Suppressor macrophage treated with lipopolysaccharide for 4 hours (primary cell): ENCODE results near the gene TACR1.
A peak's percentile ranks its signal among the peaks of the same experiment; 100 is the strongest.

Source experiments
- DNase-seq: peaks from one replicate; pipeline ENCODE4 v3.0.0-alpha.2; 2020

TACR1 gene

DNA sequence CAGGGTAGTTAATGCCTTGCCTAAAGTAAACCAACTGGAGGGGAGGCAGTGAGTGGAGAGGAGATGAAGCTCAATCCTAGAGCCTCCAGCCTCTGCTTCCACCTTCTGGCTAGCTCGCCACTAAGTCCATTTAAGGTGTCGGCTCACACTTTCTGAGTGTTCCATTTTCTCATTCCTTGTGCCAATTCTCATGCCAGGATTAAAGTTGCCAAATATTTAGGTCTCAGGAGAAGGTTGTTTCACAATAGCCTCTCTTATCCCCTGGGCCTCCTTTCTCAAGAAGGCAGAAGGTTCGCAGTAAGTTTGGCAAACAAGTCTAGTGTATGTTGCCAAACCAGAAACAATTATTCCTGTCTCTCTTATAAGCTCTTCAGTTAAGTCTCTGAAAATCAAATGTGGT is 57.2 kb downstream of the TACR1 start:
- DNase-seq: no peak

DNA sequence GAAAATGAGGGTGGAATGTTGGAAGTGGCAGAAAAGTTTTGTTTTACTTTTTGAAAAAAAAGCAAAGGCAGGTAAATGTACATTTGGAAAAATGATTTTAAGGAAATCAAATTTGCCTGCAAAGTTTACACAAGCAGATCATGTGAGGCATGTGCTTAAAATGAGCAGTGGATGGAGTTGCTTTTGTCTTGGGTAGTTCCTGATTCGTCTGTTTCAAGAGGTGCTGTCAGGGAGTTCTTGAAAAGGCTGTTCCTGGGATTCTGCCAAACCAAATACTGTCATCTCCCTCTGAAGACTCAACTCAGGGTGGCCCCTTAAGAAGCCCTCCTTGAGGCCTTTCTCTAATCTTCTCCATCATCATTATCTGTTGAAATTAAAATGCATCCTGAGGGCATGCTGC is 59.0 kb downstream of the TACR1 start:
- no peak for DNase-seq

DNA sequence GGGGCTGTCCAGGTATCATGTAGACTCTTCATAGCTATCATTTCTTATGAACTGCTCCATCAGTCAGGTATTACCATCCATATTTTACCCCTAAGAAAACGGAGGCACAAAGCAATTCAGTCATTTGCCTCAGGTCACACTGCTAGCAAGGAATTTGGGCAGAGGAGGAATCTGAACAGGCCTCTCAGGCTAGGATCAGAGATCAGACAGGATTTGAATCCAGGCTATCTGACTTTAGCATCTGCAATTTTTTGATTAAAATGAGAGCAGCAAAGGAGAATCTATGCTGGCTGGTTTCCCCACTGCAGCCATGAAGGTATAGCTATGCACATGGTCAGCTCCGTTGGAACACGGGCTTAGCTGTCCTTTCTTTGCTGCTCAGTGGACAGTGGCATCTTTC is 60.1 kb downstream of the TACR1 start:
- no peak for DNase-seq

DNA sequence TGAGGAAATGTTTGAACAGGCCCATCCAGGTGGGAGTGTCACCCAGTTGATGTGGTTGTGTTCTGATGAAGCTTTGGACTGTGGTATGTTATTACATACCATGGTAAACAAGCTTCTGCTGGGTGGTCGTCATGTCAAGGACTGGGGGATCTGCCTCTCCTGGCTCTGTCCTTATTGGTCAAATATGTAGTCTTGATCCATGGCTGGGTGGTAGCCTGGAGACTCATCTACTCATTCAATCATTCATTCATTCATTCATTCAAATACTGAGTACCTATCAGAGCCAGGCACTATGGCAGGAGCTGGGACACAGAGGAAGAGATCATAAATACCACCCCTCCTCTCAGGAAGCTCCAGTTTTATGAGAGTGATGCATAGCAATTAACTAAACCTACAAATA is 60.8 kb downstream of the TACR1 start:
- no peak for DNase-seq

DNA sequence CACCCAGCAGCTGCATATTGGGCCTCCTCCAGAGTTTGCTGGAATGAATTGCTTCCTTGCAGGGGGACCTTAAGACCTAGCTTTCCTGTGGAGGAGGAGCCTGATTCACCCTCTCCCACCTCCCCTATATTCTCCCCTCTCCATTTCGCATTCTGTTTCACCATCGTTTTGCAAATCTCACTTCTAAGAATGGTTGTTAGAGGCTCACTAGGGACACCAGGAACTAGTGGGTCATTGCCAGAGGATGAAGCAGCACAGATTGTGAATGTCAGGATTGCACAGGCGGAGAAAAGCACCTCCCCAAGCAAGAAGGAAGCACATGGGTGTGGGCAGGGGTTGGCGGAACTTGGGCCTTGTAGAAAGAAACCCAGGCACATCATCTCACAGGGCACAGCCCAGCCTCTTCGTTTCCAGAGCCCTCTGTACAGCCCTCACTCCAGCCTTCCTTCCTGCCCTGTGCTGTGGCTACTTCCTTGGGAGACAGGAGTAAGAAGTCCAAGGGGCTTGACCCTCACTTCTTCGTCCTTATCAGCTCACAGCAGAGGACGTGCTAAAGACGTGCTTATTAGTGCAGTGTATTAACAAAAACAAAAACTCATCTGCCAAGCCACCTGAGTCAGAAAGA is 63.4 kb downstream of the TACR1 start:
- DNase-seq: no peak

DNA sequence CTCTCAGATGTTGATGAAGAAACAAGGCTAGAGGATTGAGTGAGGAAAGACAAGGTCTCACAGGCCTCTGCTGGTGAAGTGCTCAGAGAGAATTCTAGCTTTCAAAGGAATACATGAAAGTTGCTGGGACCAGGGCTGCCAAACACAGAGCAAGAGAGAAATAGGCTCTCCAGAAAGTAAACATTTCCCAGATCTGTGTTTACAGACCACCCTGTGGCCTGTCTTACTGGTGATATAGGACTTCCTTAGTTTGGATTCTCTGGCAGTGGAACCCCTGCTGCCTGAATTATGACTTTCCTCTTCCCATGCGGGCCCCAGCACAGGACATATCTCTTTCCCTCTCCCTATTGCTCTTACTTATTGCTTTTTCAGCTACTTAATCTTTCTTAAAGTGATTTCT is 64.5 kb downstream of the TACR1 start:
- DNase-seq: no peak

DNA sequence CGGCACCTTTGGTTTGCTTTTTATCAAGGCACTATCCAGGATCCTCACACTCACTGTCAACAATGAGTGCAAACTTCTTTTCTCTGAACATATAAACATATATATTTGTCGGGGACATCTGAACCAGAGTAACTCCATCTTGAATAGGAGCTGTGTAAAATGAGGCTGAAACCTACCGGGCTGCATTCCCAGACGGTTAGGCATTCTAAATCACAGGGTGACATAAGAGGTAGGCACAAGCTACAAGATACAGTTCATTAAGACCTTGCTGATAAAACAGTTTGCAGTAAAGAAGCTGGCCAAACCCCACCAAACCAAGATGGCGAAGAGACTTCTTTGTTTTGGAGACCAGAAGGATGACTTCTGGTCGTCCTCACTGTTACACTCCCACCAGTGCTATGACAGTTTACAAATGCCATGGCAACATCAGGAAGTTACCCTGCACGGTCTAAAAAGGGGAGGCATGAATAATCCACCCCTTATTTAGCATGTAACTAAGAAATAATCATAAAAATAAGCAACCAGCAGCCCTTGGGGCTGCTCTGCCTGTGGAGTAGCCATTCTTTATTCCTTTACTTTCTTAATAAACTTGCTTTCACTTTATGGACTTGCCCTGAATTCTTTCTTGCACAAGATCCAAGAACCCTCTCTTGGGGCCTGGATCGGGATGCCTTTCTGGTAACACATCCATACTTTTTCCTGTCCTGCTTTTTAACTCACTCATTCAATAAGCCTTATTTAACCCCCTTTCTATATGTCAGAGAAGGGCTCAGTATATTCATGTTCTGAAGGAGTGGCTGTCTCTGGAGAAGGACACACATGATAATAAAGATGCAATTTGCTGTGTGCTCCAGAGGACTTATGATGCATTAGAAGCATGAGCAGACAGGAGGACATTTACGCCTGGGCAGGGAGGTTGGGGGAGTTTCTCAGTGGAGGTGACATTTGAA is 65.4 kb downstream of the TACR1 start:
- DNase-seq: no peak

DNA sequence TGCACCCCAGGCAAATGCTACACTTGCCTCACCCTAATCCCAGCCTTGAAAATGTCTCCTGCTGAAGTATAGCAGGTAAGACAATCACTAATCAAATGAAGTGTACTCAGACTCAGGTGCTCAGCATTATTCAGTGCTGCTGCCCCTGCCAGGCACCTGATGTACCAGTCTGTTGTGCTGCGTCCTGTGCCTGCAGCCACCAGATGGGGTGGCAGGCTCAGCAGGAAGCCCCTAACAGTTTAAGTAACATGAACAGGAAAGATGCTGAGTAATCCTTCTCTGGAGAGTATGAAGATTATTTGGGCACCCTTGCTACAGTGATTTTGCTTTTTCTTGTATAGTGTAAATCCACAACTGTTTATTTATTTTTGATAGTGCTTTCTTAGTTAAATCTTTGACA is 69.1 kb downstream of the TACR1 start:
- no peak for DNase-seq

DNA sequence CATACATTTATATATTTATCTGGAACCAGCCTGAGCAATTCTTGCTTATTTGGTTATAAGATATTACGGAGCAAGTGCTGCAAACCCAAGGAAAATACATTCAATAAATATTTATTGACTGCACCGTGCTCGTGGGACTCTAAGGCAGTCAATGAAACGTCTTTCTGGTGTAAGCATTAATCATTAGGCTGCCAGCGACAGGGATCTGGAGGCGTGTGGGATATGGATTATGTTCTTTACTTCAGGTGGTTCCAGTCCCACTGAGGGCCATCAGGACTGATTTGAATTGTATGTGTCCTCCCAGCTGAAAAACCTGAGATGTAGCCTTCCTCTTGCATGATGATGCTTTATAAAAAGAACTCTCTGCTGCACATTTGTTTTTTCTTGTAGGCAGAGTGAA is 75.4 kb downstream of the TACR1 start:
- no peak for DNase-seq

DNA sequence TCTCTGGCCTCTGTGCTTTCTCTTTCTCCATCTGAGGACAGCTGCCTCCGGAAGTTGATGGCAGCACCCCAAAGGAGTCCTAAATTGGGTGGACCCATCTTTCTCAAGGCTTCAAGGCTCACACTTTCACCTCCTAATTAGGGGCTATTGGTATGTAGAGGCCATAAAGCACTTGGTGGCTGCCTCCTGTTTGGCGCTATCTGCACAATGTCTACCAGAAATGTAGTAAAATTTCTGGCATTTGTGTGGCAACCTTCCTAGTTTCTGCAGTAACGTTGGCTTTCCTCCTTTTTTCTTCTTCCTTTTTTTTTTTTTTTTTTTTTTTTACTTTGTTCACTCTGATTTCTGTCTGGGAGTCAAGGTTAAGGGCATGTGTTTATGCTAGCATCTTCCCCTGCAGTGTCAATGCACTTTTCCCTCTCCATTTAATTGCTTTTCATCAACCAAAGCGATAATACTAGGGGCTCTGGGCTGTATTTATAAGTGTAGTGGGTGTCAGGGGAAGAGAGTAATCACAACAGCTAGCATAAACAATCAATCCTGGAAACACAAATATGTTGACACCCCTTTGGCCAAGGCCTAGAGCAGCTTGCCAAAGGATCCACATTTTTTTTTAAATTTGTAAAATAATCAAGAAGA is 86.0 kb downstream of the TACR1 start:
- DNase-seq: no peak

DNA sequence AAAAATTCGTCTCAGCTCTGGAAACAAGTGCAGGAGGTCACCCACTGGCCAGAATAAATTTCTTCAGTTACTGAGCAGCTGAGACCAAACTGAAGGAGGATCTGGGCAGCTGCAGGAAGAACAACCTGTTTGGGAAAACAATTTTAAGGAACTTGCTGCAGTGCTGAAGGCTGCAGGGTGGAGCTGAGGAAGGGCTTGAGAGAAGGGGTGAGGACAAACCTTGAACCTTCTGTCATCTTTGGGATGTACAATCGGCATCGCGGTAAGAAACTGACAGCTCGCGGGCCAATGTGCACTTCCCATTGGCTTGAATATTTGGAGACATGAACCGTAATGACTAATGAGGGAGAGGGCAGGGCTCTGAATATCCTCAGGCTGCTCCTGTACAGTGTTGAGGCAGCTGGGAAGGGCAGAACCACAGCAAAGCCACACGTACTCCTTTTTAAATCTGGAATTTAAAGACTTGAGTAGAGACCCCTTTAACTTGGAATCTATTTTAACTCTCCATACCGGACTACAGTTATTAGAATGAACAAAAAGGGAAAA is 90.3 kb downstream of the TACR1 start:
- DNase-seq: no peak

DNA sequence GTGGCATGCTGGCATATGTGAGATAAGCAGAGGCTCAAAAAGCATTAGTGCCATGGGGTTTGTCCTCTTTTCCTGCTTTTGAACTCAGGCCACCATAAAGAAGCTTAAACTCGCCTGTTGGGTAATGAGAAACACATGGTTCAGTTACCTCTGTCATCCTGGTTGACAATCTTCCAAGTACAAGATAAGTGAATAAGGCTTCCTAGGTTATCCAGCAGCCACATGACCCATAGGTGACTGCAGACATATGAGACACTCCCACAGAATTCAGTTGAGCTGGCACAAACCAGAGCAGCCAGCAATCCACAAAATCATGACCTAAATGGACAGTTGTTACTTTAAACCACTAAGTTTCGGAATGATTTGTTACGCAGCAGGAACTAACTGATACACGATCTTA is 97.3 kb downstream of the TACR1 start:
- no peak for DNase-seq

DNA sequence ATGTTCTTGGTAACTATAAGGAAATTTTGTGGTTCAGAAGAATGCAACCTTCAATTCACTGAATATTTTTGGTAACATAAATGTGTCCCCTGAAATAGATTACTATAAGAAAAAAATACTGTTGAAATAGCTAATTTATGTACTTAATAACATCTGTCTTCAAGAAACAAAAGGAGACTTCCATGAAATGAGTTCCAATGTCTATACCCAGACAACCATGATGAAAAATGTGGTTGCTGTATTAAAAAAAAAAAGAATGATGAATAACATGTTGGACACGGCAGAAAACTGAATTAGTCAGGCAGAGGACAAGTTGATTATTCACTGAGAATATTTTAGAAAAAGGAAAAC is 98.5 kb downstream of the TACR1 start:
- no peak for DNase-seq

DNA sequence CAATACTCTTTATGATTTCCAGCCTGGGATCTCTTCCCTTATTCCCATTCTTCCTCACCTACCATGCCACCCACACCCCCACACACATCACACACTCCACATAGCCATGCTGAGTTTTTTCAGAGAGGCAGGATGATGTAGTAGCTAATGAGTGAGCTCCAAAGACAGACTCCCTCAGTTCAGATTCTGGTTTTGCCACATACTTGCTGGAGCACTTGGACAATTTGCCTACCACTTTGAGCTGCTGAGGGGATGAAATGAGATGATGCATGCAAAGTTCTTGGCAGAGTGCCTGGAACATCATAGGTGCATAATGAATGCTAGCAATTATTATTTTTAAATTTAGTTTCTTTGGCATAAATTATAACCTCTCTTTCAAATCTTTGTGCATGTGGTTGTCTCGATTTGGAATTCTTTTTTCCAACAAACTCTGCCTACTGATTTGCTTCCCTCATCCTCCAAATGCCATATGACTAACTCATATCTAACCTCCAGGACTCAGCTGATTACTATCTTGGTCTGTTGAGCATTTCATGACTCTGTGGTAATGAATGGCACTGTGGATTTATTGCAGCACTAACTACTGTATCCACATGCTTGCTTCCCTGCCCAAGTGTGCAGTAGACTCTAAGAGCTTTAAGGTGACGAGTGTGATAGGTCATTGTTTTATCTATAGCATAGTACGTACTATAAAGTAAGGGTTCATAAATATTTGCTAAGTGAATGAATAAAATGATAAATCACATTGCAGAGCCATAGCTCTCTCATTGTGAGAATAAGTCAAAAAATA is 99.1 kb downstream of the TACR1 start:
- DNase-seq: no peak

DNA sequence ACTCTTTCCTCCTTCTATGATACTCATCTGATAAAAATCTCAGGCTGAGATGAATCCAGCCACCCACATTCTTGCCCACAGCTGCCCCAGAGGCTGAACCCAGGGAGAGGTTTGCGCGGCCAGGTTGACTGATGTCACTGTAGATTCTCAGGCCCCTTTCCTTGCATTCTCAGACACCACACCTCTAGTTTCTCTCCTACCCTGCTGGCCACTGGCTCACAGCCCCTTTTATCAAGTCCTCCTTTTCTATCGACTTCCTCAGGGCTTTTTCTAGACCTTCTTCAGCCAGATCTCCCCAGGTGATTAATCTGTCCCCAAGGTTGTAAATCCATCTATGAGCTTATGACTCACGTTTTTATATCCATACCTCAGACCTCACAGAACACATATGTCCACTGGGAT is 99.8 kb downstream of the TACR1 start:
- DNase-seq: no peak

DNA sequence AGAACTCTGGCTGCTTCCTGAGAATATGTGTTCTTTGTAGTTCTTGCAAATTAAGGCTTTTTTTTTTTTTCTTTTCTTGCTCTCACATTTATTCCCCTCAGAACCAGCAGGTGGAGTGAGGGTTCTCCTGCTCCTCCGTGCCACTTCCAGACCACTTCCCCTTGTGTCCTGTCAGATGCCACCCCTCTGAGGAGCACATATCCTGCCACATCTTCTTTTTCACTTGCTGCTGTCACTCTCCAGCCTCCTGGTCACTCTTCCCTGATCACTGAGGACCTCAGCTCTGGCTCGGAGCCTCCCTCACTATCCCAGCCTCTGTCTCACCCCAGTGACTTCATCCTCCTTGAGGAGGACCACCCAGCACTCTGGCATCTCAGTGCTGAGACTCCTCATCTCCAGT is 100.5 kb downstream of the TACR1 start:
- peak; percentile 29 for DNase-seq

DNA sequence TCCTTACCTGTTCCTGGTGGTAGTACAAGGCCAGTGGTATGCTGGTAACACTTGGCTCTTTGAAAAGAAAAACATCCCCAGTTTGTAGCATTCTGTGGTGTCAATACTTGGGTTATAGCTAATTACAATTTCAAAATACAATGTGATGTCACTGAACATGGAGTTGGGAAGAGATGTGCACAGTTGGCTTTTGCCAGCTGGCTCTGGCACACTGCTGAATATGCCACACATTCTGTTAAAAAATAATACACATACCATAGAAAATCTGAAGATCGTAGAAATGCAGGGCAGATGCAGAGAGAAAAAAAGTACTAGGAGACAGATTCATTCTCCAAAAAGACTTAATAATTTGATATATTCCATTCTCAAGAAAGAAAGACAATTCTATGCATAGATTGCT is 101.5 kb downstream of the TACR1 start:
- DNase-seq: no peak

DNA sequence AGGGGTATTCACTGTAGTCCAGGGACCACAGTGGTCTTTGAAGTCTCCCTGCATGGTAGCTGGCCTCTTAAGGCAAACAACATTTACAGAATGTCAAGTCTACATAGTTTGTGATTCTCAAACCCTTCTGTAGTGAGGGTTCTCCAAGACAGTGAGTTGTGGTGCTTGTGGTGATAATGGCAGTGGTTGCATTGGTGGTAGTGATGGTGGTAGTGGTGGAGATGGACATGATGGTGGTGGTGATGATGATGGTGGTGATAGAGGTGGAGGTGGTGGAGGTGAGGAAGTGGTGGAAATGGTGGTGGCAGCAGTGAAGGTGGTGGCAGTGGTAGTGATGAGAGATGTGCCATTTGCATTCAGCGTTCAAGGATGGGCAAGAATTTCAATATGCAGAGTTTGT is 104.9 kb downstream of the TACR1 start:
- DNase-seq: no peak

DNA sequence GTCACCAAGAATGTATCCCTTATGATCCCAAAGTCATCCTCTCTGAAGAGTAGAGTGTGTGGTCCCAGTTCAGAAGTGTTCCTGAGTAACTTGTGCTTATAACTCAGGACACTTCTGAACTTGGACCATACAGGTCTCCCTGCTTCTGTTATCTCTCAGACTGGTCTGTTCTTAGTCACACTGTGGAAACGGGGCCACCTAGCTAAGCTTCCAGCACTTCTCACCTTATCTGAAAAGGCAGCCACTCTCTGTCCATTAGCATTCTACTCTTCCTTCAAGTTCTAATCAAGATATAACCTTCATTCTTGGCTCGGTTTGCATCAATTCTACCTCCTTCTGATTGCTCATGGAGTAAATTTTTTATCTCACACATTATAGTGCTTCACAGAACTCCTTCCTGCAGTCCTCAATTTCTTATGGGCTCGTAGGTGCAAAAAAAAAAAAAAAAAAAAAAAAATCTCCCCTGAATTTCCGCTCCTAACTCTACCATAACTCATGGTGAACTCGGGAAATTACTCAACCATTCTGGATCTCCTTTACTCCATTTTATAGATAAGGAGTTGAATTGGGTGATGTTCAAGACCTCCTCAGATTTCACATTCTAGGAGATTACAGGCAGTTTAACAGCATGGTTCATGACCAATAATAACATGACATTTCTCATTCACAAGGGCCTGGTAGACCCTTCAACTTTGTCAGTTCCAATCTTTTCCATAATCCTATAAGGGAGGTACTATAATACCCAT is 108.4 kb downstream of the TACR1 start:
- DNase-seq: no peak

DNA sequence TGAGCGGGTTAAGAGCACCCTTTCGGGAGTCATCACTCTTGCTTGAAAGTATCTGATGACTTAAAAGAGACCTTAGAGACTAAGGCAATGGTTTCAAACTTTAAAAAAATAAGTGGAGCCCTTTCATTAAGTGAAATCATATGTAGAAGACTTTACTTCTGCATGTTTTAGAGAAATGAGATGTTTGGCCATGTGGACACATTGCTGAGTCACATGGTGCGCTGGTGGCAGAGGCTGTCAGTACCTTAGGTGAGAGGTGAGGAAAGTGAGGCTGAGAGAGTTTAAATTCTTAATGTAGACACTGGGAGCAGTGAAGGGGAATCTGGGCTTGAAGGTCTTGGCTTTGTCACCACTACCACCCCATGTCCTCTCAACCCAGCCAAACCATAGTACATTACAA is 109.8 kb downstream of the TACR1 start:
- DNase-seq: no peak

DNA sequence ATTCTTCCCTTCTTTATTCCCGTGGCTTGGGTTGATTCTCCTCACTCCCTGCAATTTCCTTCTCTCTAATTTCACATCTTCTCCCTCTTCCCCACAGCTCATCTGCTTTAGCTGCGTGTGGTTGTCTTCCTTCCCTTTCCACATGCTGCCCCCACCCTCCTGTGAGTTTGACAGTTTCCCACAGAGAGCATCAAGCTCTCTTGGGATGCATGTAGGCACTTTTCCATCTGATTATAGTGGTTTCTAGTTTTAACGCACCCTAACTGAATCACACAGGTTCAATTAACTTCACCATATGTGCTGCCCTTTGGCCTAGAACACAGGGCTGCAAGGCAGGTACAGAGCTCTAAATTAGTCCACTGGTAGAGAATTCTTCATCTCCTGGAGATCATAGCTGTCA is 110.5 kb downstream of the TACR1 start:
- DNase-seq: no peak

DNA sequence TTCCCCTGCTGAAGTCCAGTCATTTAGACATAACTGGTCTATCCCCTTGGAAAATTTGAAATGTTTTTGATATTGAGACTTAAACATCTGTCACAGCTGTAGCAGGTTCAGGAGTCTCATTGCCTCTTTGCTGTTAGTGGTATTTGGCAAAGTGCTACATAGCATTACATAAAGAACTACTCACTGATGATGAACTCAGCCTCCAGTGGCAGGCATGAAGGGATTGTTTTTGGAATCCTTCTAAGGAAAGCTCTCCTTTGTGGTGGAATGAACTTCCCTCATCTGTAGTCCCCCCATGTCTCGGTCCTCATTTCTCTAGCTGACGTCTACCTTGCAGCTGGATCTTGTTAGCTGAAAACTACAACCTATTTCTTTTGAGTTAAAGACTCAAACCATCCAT is 111.6 kb downstream of the TACR1 start:
- no peak for DNase-seq
